ENCODE measurements around the gene BRD4.
A peak's percentile ranks its signal among the peaks of the same experiment; 100 is the strongest.

BRD4 gene

GRCh38 chr19:15247107-15248014 lies 85.0 kb downstream of the BRD4 start:
- DNase-seq: no peak

- no peak for DNase-seq
These were observed 86.2 kb downstream of the BRD4 start for GRCh38 chr19:15246198-15246481.

- no peak for DNase-seq
These were observed 86.8 kb downstream of the BRD4 start for GRCh38 chr19:15245370-15246197.

GRCh38 chr19:15244808-15245207 lies 87.5 kb downstream of the BRD4 start:
- DNase-seq: no peak

GRCh38 chr19:15244106-15244803 lies 88.1 kb downstream of the BRD4 start:
- no peak for DNase-seq

- no peak for DNase-seq
These were observed 88.9 kb downstream of the BRD4 start for GRCh38 chr19:15243236-15243957.

GRCh38 chr19:15241259-15241910 lies 91.0 kb downstream of the BRD4 start:
- DNase-seq: no peak

GRCh38 chr19:15240515-15240914 lies 91.8 kb downstream of the BRD4 start:
- no peak for DNase-seq

- no peak for DNase-seq
These were observed 92.9 kb downstream of the BRD4 start for GRCh38 chr19:15239337-15239949.

- no peak for DNase-seq
These were observed 93.6 kb downstream of the BRD4 start for GRCh38 chr19:15238639-15239155.

GRCh38 chr19:15237759-15238638 lies 94.3 kb downstream of the BRD4 start:
- DNase-seq: no peak

- no peak for DNase-seq
These were observed 95.5 kb downstream of the BRD4 start for GRCh38 chr19:15236886-15237285.

GRCh38 chr19:15235781-15236180 lies 96.6 kb downstream of the BRD4 start:
- peak; percentile 67 to 93 (median 86) for DNase-seq

- DNase-seq: peak in 1 of 4 experiments; percentile 27
These were observed 97.8 kb downstream of the BRD4 start for GRCh38 chr19:15234431-15235130.

GRCh38 chr19:15231271-15231670 lies 101.1 kb downstream of the BRD4 start:
- peak; percentile 47 to 77 (median 65) for DNase-seq

- DNase-seq: no peak
These were observed 105.1 kb downstream of the BRD4 start for GRCh38 chr19:15227261-15227660.

- DNase-seq: no peak
These were observed 106.6 kb downstream of the BRD4 start for GRCh38 chr19:15225760-15226159.

GRCh38 chr19:15223649-15224361 lies 108.5 kb downstream of the BRD4 start:
- DNase-seq: peak in 3 of 4 experiments; percentile 56 to 66 (median 65)

Data from suppressor macrophage (primary cell).